Bronchial epithelial cell (primary cell): ENCODE results near the gene MPIG6B. TPM values are rescaled to one million over a fixed set of nuclear protein-coding genes. Genes with fewer than 3 reads are reported as not detected.
"Not testable (repeated sequence)": the region's sequence is repeated elsewhere in the genome, so short reads cannot be mapped to it uniquely, and the experiment has no call there.

Source experiments
- DNase-seq: peaks from one replicate; pipeline ENCODE4 v3.0.0-alpha.2; 2010; ENCODE audit warnings: low read depth
- FAIRE-seq: peaks from 2 replicates; lab custom pipeline; 2011; peaks lifted over from hg19 to GRCh38; lab: Jason Lieb, UNC
- H3K27me3 ChIP-seq: 2 replicates; pipeline ENCODE4 v1.5.1; 2011; ENCODE audit warnings: low read length; ENCODE audit not compliant: control insufficient read depth, insufficient read depth
- H3K36me3 ChIP-seq: 2 replicates; pipeline ENCODE4 v1.5.1; 2011; ENCODE audit warnings: low read length; ENCODE audit not compliant: control insufficient read depth, insufficient read depth
- H3K4me3 ChIP-seq: 2 replicates; pipeline ENCODE4 v1.5.1; 2011; ENCODE audit warnings: mild to moderate bottlenecking, low read depth, low read length, control low read depth
- total RNA-seq: library from RNA; depleted of rRNA; stranded (reverse); fragments of >200 nt; gene quantifications from 2 replicates; pipeline ENCODE4 v1.2.1, GENCODE V29; 2014
- TF ChIP-seq, protein P1 (sequence below): IDR thresholded peaks from 2 replicates; pipeline ENCODE4 v1.5.1; 2011; ENCODE audit warnings: mild to moderate bottlenecking, moderate library complexity, low read length, control low read depth, inconsistent platforms; ENCODE audit not compliant: insufficient read depth, severe bottlenecking

The MPIG6B gene
- total RNA-seq, 1 donor from 2014 or later: not detected

- no peak for FAIRE-seq
- H3K27me3 ChIP-seq: no peaks in the 10 kb centered on the region
- peaks cover 1% of the 10 kb centered on the region for H3K36me3 ChIP-seq
- H3K4me3 ChIP-seq: peak within 1 kb of the TSS; percentile 88
- DNase-seq: peak; percentile 95
- TF ChIP-seq, protein P1, sequence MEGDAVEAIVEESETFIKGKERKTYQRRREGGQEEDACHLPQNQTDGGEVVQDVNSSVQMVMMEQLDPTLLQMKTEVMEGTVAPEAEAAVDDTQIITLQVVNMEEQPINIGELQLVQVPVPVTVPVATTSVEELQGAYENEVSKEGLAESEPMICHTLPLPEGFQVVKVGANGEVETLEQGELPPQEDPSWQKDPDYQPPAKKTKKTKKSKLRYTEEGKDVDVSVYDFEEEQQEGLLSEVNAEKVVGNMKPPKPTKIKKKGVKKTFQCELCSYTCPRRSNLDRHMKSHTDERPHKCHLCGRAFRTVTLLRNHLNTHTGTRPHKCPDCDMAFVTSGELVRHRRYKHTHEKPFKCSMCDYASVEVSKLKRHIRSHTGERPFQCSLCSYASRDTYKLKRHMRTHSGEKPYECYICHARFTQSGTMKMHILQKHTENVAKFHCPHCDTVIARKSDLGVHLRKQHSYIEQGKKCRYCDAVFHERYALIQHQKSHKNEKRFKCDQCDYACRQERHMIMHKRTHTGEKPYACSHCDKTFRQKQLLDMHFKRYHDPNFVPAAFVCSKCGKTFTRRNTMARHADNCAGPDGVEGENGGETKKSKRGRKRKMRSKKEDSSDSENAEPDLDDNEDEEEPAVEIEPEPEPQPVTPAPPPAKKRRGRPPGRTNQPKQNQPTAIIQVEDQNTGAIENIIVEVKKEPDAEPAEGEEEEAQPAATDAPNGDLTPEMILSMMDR: peak; percentile 16
Observed at GRCh38 chr6:31702819-31703716, 20.1 kb upstream of the MPIG6B start, which contains the start of gene ABHD16A. Gene ABHD16A, minus strand, starts transcription at chr6:31703324. Its CDS starts 43 bp downstream, at chr6:31703281.

DNA sequence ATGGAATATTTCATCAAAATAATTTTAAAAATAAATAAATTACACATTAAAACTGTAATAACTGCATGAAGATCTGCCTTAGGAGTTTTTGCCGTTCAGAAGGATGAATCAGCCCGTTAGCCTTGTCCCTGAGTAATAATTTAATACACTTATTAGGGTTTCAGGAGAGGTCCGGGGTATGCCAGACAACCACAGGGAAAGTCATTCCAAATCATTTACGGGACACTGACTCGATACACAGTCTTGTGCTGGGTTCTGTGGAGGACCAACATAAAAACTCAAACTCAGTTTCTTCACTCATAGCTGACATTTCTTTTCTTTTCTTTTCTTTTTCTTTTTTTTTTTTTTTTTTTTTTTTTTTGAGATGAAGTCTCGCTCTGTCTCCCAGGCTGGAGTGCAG is 17.2 kb upstream of the MPIG6B start:
- Histone ChIP-seq H3K4me3 (no peak overlapping the region), H3K36me3 (peaks cover under 1% of the 10 kb centered on the region), H3K27me3 (no peaks in the 10 kb centered on the region)
- TF ChIP-seq, protein P1: no peak
- FAIRE-seq: no peak
- DNase-seq: no peak

- H3K36me3 ChIP-seq: no peaks in the 10 kb centered on the region
- TF ChIP-seq, protein P1: no peak
- no peak for DNase-seq
- H3K4me3 ChIP-seq: no peak within 1 kb of the TSS
- no peaks in the 10 kb centered on the region for H3K27me3 ChIP-seq
- no peak for FAIRE-seq
Observed at GRCh38 chr6:31706599-31706998, 16.6 kb upstream of the MPIG6B start, which contains the start of gene LY6G6F. Gene LY6G6F, plus strand, starts transcription at chr6:31706866. Its CDS starts 41 bp downstream, at chr6:31706907.

DNA sequence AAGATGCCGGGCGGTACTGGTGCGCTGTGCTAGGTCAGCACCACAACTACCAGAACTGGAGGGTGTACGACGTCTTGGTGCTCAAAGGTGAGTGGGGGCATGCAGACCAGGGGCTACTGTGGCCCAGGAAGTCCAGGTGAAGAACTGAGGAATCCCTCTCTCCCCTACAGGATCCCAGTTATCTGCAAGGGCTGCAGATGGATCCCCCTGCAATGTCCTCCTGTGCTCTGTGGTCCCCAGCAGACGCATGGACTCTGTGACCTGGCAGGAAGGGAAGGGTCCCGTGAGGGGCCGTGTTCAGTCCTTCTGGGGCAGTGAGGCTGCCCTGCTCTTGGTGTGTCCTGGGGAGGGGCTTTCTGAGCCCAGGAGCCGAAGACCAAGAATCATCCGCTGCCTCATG is 15.5 kb upstream of the MPIG6B start:
- no peak overlapping the region for H3K4me3 ChIP-seq
- no peaks in the 10 kb centered on the region for H3K36me3 ChIP-seq
- TF ChIP-seq, protein P1: no peak
- FAIRE-seq (no peak), DNase-seq (no peak)
- no peaks in the 10 kb centered on the region for H3K27me3 ChIP-seq

DNA sequence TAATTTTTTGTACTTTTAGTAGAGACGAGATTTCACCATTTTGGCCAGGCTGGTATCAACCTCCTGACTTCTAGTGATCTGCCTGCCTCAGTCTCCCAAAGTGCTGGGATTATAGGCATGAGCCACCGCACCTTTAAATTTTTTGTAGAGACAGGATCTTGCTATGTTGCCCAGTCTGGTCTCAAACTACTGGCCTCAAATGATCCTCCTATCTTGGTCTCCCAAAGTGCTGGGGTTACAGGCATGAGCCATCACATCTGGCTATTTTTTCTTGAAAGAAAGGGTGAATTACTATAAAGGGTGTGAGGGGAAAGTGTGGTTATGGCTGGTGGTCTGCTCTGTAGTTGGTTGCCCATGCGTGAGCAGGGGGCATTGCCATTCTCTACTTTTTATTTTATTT is 14.9 kb upstream of the MPIG6B start:
- TF ChIP-seq, protein P1: no peak
- no peaks in the 10 kb centered on the region for H3K36me3 ChIP-seq
- no peak for DNase-seq
- no peaks in the 10 kb centered on the region for H3K27me3 ChIP-seq
- FAIRE-seq: no peak
- no peak overlapping the region for H3K4me3 ChIP-seq

- not testable (repeated sequence) for H3K36me3 ChIP-seq, H3K27me3 ChIP-seq, DNase-seq, H3K4me3 ChIP-seq, FAIRE-seq
Observed at GRCh38 chr6:31709157-31709556, 14.0 kb upstream of the MPIG6B start.
